PC-9 (cell line): ENCODE measurements around the gene SPEN. TPM values are rescaled to one million over a fixed set of nuclear protein-coding genes. Genes with fewer than 3 reads are reported as not detected.
"Not testable (repeated sequence)": the region's sequence is repeated elsewhere in the genome, so short reads cannot be mapped to it uniquely, and the experiment has no call there.

Source experiments
- BruUV-seq: library from RNA; stranded (reverse); fragments of 400-500 nt; replicated peaks from 2 replicates; lab custom pipeline; 2021; lab: Mats Ljungman, UMichigan
- CTCF ChIA-PET: fragments of 300-600 bp; sonication (Branson Sonifier 250); formaldehyde crosslinking; loops from one replicate; lab custom pipeline; 2022; ENCODE audit warnings: antibody characterized with exemption; lab: Charles Lee
- POLR2A ChIA-PET: fragments of 300-600 bp; sonication (Branson Sonifier 250); formaldehyde crosslinking; loops from one replicate; lab custom pipeline; 2022; ENCODE audit warnings: antibody characterized with exemption; ENCODE audit not compliant: unreplicated experiment; lab: Charles Lee
- DNase-seq, 2 experiments: peaks; one replicate each; pipeline versions ENCODE4 v3.0.0 to v3.0.0-alpha.2; 2015 to 2022; ENCODE audit warnings: mixed read lengths in 1 of 2
- H2AFZ ChIP-seq: fragments of 200-600 bp; sonication (generic); 2 replicates; pipeline ENCODE4 v1.8.1; 2017; ENCODE audit warnings: antibody characterized with exemption
- H3F3A ChIP-seq: fragments of 200-600 bp; sonication (generic); 2 replicates; pipeline ENCODE4 v1.8.1; 2017; ENCODE audit warnings: antibody characterized with exemption, mild to moderate bottlenecking, low read depth; ENCODE audit not compliant: insufficient read depth
- H3K27ac ChIP-seq: fragments of 200-600 bp; sonication (generic); 2 replicates; pipeline ENCODE4 v1.6.1; 2016; ENCODE audit warnings: mixed run types
- H3K27me3 ChIP-seq: fragments of 200-600 bp; sonication (generic); 2 replicates; pipeline ENCODE4 v1.6.1; 2016; ENCODE audit warnings: low read depth, mixed run types; ENCODE audit not compliant: insufficient read depth
- H3K36me3 ChIP-seq: fragments of 200-600 bp; sonication (generic); 2 replicates; pipeline ENCODE4 v1.6.1; 2016; ENCODE audit warnings: low read depth, mixed run types
- H3K4me1 ChIP-seq: fragments of 200-600 bp; sonication (generic); replicated peaks from 2 replicates; pipeline ENCODE4 v1.6.1; 2016; ENCODE audit warnings: mixed run types; ENCODE audit not compliant: insufficient read depth
- H3K4me2 ChIP-seq: fragments of 200-600 bp; sonication (generic); 2 replicates; pipeline ENCODE4 v1.6.1; 2017; ENCODE audit warnings: mixed run types
- H3K4me3 ChIP-seq: fragments of 200-600 bp; sonication (generic); 2 replicates; pipeline ENCODE4 v1.6.1; 2016; ENCODE audit warnings: mixed run types
- H3K79me2 ChIP-seq: fragments of 200-600 bp; sonication (generic); 2 replicates; pipeline ENCODE4 v1.6.1; 2017; ENCODE audit warnings: low read depth, mixed run types
- H3K9me2 ChIP-seq: fragments of 200-600 bp; sonication (generic); 2 replicates; pipeline ENCODE4 v1.8.1; 2017; ENCODE audit warnings: mild to moderate bottlenecking; ENCODE audit not compliant: insufficient read depth
- H3K9me3 ChIP-seq: fragments of 200-600 bp; sonication (generic); 2 replicates; pipeline ENCODE4 v1.8.1; 2016; ENCODE audit warnings: low read depth; ENCODE audit not compliant: insufficient read depth
- H4K20me1 ChIP-seq: fragments of 200-600 bp; sonication (generic); 2 replicates; pipeline ENCODE4 v1.8.1; 2017; ENCODE audit not compliant: insufficient read depth
- CTCF ChIP-seq: fragments of 200-600 bp; sonication (generic); conservative IDR thresholded peaks from 2 replicates; pipeline ENCODE4 v1.6.1; 2017; ENCODE audit warnings: mixed run types, antibody characterized with exemption, mild to moderate bottlenecking, moderate library complexity
- EZH2 ChIP-seq: fragments of 200-600 bp; sonication (generic); IDR thresholded peaks from 2 replicates; pipeline ENCODE4 v1.8.0; 2017; ENCODE audit warnings: antibody characterized with exemption, low read depth
- intact Hi-C: fragments of 100-400 bp; cut with micrococcal nuclease; formaldehyde crosslinking; loops from one replicate; pipeline ENCODE4 v1.10.0; 2022; ENCODE audit not compliant: unreplicated experiment
- total RNA-seq: library from RNA; stranded (reverse); gene quantifications from 2 replicates; pipeline ENCODE4 v1.2.3, GENCODE V29; 2021

SPEN gene
- total RNA-seq, 1 experiment from 2014 or later: 46.8 TPM

GRCh38 chr1:15804060-15804459 lies 43.4 kb upstream of the SPEN start:
- no peak for TF ChIP-seq CTCF
- no peak for TF ChIP-seq EZH2
- no peak overlapping the region for H3K27ac ChIP-seq
- H2AFZ ChIP-seq: no peak overlapping the region
- no peaks in the 10 kb centered on the region for H4K20me1 ChIP-seq
- H3K9me2 ChIP-seq: no peaks in the 10 kb centered on the region
- H3K4me2 ChIP-seq: no peak overlapping the region
- no peak for DNase-seq
- POLR2A ChIA-PET: no interaction called here
- H3K4me1 ChIP-seq: peaks cover 42% of the 10 kb centered on the region
- intact Hi-C loops: loop anchor here (5.0 kb wide), 2 partner anchors 277 to 368 kb away; partner anchors contain the start of gene DNAJC16
- CTCF ChIA-PET: interaction anchor here (0.6 kb wide), 1 partner anchor 197 kb away, joined by 4 read pairs; no protein-coding TSS in a partner anchor
- no peaks in the 10 kb centered on the region for H3K27me3 ChIP-seq
- peaks cover 8% of the 10 kb centered on the region; the same call in 1 of the 2 replicates for H3K79me2 ChIP-seq
- H3F3A ChIP-seq: peaks cover 25% of the 10 kb centered on the region
- no TSS peak for BruUV-seq
- no peak overlapping the region for H3K4me3 ChIP-seq
- H3K9me3 ChIP-seq: no peaks in the 10 kb centered on the region
- H3K36me3 ChIP-seq: no peaks in the 10 kb centered on the region

- BruUV-seq: no TSS peak
- H3K9me2 ChIP-seq: no peaks in the 10 kb centered on the region
- POLR2A ChIA-PET: interaction anchor here (0.7 kb wide), 1 partner anchor 95 kb away, joined by 8 read pairs; no protein-coding TSS in a partner anchor
Measured at GRCh38 chr1:15807121-15807520, 40.4 kb upstream of the SPEN start.

GRCh38 chr1:15807549-15807948 lies 40.0 kb upstream of the SPEN start, which contains the start of gene UQCRHL:
TSS of gene UQCRHL (minus strand) at chr1:15807649. CDS start at chr1:15807649, 0 bp downstream.
- peaks cover 14% of the 10 kb centered on the region for H3K4me1 ChIP-seq
- H3K27me3 ChIP-seq, H3K9me3 ChIP-seq, H3K9me2 ChIP-seq, CTCF ChIA-PET, H3K79me2 ChIP-seq, H4K20me1 ChIP-seq, H2AFZ ChIP-seq, DNase-seq, H3K4me3 ChIP-seq, intact Hi-C loops, H3K4me2 ChIP-seq, H3K27ac ChIP-seq, BruUV-seq, H3K36me3 ChIP-seq, H3F3A ChIP-seq: not testable (repeated sequence)
- POLR2A ChIA-PET: interaction anchor here (0.7 kb wide), 1 partner anchor 95 kb away, joined by 8 read pairs; no protein-coding TSS in a partner anchor

More at GRCh38 chr1:15807121-15807520, 40.4 kb upstream of the SPEN start:
- no peak overlapping the region for H3K4me2 ChIP-seq
- intact Hi-C loops: no loop called here
- no peaks in the 10 kb centered on the region for H4K20me1 ChIP-seq
- H3K27me3 ChIP-seq: no peaks in the 10 kb centered on the region
- H3K27ac ChIP-seq: no peak overlapping the region
- no peak for TF ChIP-seq CTCF
- no peak for TF ChIP-seq EZH2
- H3K9me3 ChIP-seq: no peaks in the 10 kb centered on the region
- no peaks in the 10 kb centered on the region for H3K36me3 ChIP-seq
- CTCF ChIA-PET: no interaction called here
- no peaks in the 10 kb centered on the region; the same call in 1 of the 2 replicates for H3F3A ChIP-seq
- DNase-seq: no peak
- H3K4me1 ChIP-seq: peaks cover 18% of the 10 kb centered on the region
- no peak overlapping the region for H3K4me3 ChIP-seq
- peaks cover 1% of the 10 kb centered on the region; the same call in 1 of the 2 replicates for H3K79me2 ChIP-seq
- no peak overlapping the region for H2AFZ ChIP-seq
